Heart left ventricle (tissue), 13 donors: ENCODE measurements around the gene SPOCK1.

ENCODE experiments used
- CTCF ChIP-seq, 12 donors: fragments of 200-600 bp; sonication (generic) in 4 of 12; IDR thresholded peaks; one replicate each; pipeline versions ENCODE4 v1.5.0 to v1.8.0; 2018 to 2022; ENCODE audit warnings: antibody characterized with exemption in 12 of 12, mild to moderate bottlenecking in 5 of 12
- POLR2A ChIP-seq, 2 donors: fragments of 450-650 bp; IDR thresholded peaks; one replicate each; pipeline ENCODE4 v1.6.1; 2017; ENCODE audit warnings: antibody characterized with exemption in 2 of 2, mild to moderate bottlenecking in 2 of 2, moderate library complexity in 2 of 2
- donor health status: ischemic (EF 13 %, LVEDD 7.1; RV severe dilation, severe dysfunction).
- donor health status: DM: no; HTN: yes; CAD: no.
- donor health status: DM: no; HTN: no; CAD: no.
- donor health status: ischemic (EF 25% LVEDD 6.9; RV normal size, moderate dysfunction).
- donor health status: ischemic (EF 25% LVEDD 5.7; RV mildly dilated, moderate dysfunction).
- donor health status: ischemic (EF 35%, LVEDD 5.7; RV mildly dilated, moderate dysfunction).
- donor health status: nonischemic (EF 11% LVEDD 7.7; RV severe dilation, severe dysfunction).
- donor health status: DM: yes; HTN: yes; CAD: no.
- donor health status: PGD.
- donor health status: ischemic (EF 29% LVEDD 5.4; RV normal size, mild dysfunction).
- donor health status: nonischemic (EF 23%, LVEDD 6.1; RV moderate dilation, normal function).

- no peak for TF ChIP-seq CTCF (IDR thresholded peaks at IDR 0.05)
- TF ChIP-seq POLR2A (IDR thresholded peaks at IDR 0.05), result no peak
Measured at GRCh38 chr5:137206030-137206715, 293.0 kb downstream of the SPOCK1 start.
